H1 (cell line): ENCODE data around the gene NAA50. TPM values are rescaled to one million over a fixed set of nuclear protein-coding genes. Genes with fewer than 3 reads are reported as not detected.

ENCODE experiments used
- CTCF ChIA-PET: fragments of 300-600 bp; sonication (Branson Sonifier 250); formaldehyde crosslinking; loops from one replicate; lab custom pipeline; 2021; ENCODE audit not compliant: partially characterized antibody; lab: Charles Lee
- POLR2A ChIA-PET: fragments of 300-600 bp; sonication (Branson Sonifier 250); formaldehyde crosslinking; loops from one replicate; lab custom pipeline; 2021; ENCODE audit warnings: inconsistent platforms; ENCODE audit not compliant: partially characterized antibody; lab: Charles Lee
- DNase-seq, 2 experiments: peaks; one replicate each; pipeline versions ENCODE4 v3.0.0 to v3.0.0-alpha.2; 2010 to 2022; ENCODE audit warnings: low spot score in 2 of 2, low read depth in 1 of 2, mixed read lengths in 1 of 2
- FAIRE-seq: peaks from 2 replicates; lab custom pipeline; 2011; peaks lifted over from hg19 to GRCh38; lab: Jason Lieb, UNC
- H2AFZ ChIP-seq: 2 replicates; pipeline ENCODE4 v1.8.1; 2012; ENCODE audit warnings: low read length, inconsistent platforms
- H2AK5ac ChIP-seq: 2 replicates; pipeline ENCODE4 v1.6.1; 2013; ENCODE audit warnings: low read depth, low read length
- H2BK120ac ChIP-seq: replicated peaks from 2 replicates; pipeline ENCODE3; 2013; ENCODE audit warnings: low read depth, low read length, inconsistent platforms
- H2BK12ac ChIP-seq: 2 replicates; pipeline ENCODE4 v1.6.1; 2013; ENCODE audit warnings: low read depth, low read length
- H2BK15ac ChIP-seq: 2 replicates; pipeline ENCODE4 v1.6.1; 2013; ENCODE audit warnings: low read length
- H2BK20ac ChIP-seq: 2 replicates; pipeline ENCODE4 v1.6.1; 2013; ENCODE audit warnings: low read length
- H2BK5ac ChIP-seq: 2 replicates; pipeline ENCODE4 v1.6.1; 2013; ENCODE audit warnings: low read depth, low read length
- H3K14ac ChIP-seq: 2 replicates; pipeline ENCODE4 v1.6.1; 2013; ENCODE audit warnings: inconsistent platforms; ENCODE audit not compliant: insufficient read length
- H3K18ac ChIP-seq: 2 replicates; pipeline ENCODE4 v1.6.1; 2013; ENCODE audit warnings: low read length; ENCODE audit errors: extremely low read depth
- H3K23ac ChIP-seq: 2 replicates; pipeline ENCODE4 v1.6.1; 2013; ENCODE audit warnings: inconsistent platforms; ENCODE audit not compliant: insufficient read length
- H3K23me2 ChIP-seq: 2 replicates; pipeline ENCODE4 v1.6.1; 2013; ENCODE audit warnings: low read depth, low read length
- H3K27ac ChIP-seq: 2 replicates; pipeline ENCODE4 v1.6.1; 2011; ENCODE audit warnings: low read depth, low read length, inconsistent platforms
- H3K27me3 ChIP-seq, 4 experiments: replicated peaks in 1 of 4; 1 replicate in 1 of 4; 2 replicates in 3 of 4; pipeline versions ENCODE4 v1.6.1 to v1.8.1; 2011 to 2013; ENCODE audit warnings: low read length in 3 of 4, mild to moderate bottlenecking in 3 of 4, inconsistent platforms in 2 of 4, mixed read lengths in 2 of 4, moderate library complexity in 1 of 4; ENCODE audit not compliant: control insufficient read depth in 3 of 4, insufficient read depth in 3 of 4; ENCODE audit errors: extremely low read depth in 1 of 4
- H3K36me3 ChIP-seq, 4 experiments: 2 replicates each; pipeline versions ENCODE4 v1.6.1 to v1.8.1; 2011 to 2013; ENCODE audit warnings: mild to moderate bottlenecking in 4 of 4, low read length in 3 of 4, moderate library complexity in 2 of 4, control low read depth in 1 of 4, inconsistent platforms in 1 of 4; ENCODE audit not compliant: insufficient read depth in 4 of 4, control insufficient read depth in 2 of 4
- H3K4ac ChIP-seq: replicated peaks from 2 replicates; pipeline ENCODE3; 2013; ENCODE audit warnings: low read length, low read depth, mixed read lengths, inconsistent platforms; ENCODE audit not compliant: insufficient read length
- H3K4me1 ChIP-seq, 4 experiments: replicated peaks in 1 of 4; 1 replicate in 1 of 4; 2 replicates in 3 of 4; pipeline versions ENCODE4 v1.6.1 to v1.8.1; 2011 to 2013; ENCODE audit warnings: low read length in 3 of 4, inconsistent platforms in 2 of 4, mixed read lengths in 1 of 4; ENCODE audit not compliant: insufficient read depth in 4 of 4, control insufficient read depth in 3 of 4
- H3K4me2 ChIP-seq, 2 experiments: 2 replicates each; pipeline versions ENCODE4 v1.6.1 to v1.8.1; 2011 to 2013; ENCODE audit warnings: low read depth in 2 of 2, low read length in 2 of 2, control low read depth in 1 of 2, inconsistent platforms in 1 of 2, mild to moderate bottlenecking in 1 of 2; ENCODE audit not compliant: insufficient read depth in 1 of 2
- H3K4me3 ChIP-seq, 4 experiments: fragments of 200-600, 300-600 bp in 1 of 4; sonication (generic), shearing (Covaris generic), sonication (Bioruptor Twin) in 1 of 4; 2 replicates each; pipeline versions ENCODE4 v1.5.1 to v1.8.1; 2011 to 2016; ENCODE audit warnings: low read length in 4 of 4, low read depth in 3 of 4, control low read depth in 2 of 4, inconsistent platforms in 2 of 4, mild to moderate bottlenecking in 2 of 4, mixed read lengths in 1 of 4, moderate library complexity in 1 of 4; ENCODE audit not compliant: insufficient read depth in 2 of 4; ENCODE audit errors: extremely low read depth in 1 of 4
- H3K56ac ChIP-seq: replicated peaks from 2 replicates; pipeline ENCODE3; 2013; ENCODE audit warnings: low read depth, mild to moderate bottlenecking, mixed read lengths, low read length, inconsistent platforms; ENCODE audit not compliant: insufficient read length
- H3K79me1 ChIP-seq: 2 replicates; pipeline ENCODE4 v1.6.1; 2013; ENCODE audit warnings: low read depth, low read length, control low read depth
- H3K79me2 ChIP-seq, 2 experiments: 2 replicates each; pipeline versions ENCODE4 v1.6.1 to v1.8.1; 2012 to 2013; ENCODE audit warnings: low read length in 2 of 2, mild to moderate bottlenecking in 2 of 2, inconsistent platforms in 1 of 2; ENCODE audit not compliant: insufficient read depth in 2 of 2, control insufficient read depth in 1 of 2
- H3K9ac ChIP-seq, 4 experiments: replicated peaks in 1 of 4; 1 replicate in 1 of 4; 2 replicates in 3 of 4; pipeline versions ENCODE4 v1.6.1 to v1.8.1; 2011 to 2013; ENCODE audit warnings: low read depth in 3 of 4, low read length in 3 of 4, control low read depth in 2 of 4, mild to moderate bottlenecking in 2 of 4, moderate library complexity in 2 of 4, inconsistent platforms in 1 of 4; ENCODE audit errors: extremely low read depth in 1 of 4
- H3K9me3 ChIP-seq, 2 experiments: 2 replicates each; pipeline versions ENCODE4 v1.6.1 to v1.8.1; 2012 to 2013; ENCODE audit warnings: mild to moderate bottlenecking in 2 of 2, moderate library complexity in 2 of 2, control low read depth in 1 of 2, inconsistent platforms in 1 of 2, low read depth in 1 of 2, low read length in 1 of 2, mixed read lengths in 1 of 2; ENCODE audit not compliant: insufficient read depth in 2 of 2
- H4K20me1 ChIP-seq, 2 experiments: replicated peaks in 1 of 2; 2 replicates each; pipeline versions ENCODE3 to v1.8.1; 2011 to 2013; ENCODE audit warnings: inconsistent platforms in 2 of 2, low read length in 2 of 2, mild to moderate bottlenecking in 1 of 2; ENCODE audit not compliant: insufficient read depth in 2 of 2, control insufficient read depth in 1 of 2
- H4K5ac ChIP-seq: 2 replicates; pipeline ENCODE4 v1.6.1; 2013; ENCODE audit warnings: low read length, low read depth, mixed read lengths, inconsistent platforms; ENCODE audit not compliant: insufficient read length
- H4K8ac ChIP-seq: 2 replicates; pipeline ENCODE4 v1.8.0; 2013; ENCODE audit warnings: mild to moderate bottlenecking, moderate library complexity, low read length, inconsistent platforms; ENCODE audit not compliant: insufficient read depth; ENCODE audit errors: extremely low read depth
- H4K91ac ChIP-seq: replicated peaks from 2 replicates; pipeline ENCODE3; 2013; ENCODE audit warnings: low read length, mixed read lengths, inconsistent platforms; ENCODE audit not compliant: insufficient read length
- HDAC2 ChIP-seq, 2 experiments: fragments of 300-600 bp in 1 of 2; sonication (generic) in 1 of 2; IDR thresholded peaks; 2 replicates each; pipeline ENCODE4 v1.6.1; 2011 to 2012; ENCODE audit warnings: low read depth in 2 of 2, low read length in 2 of 2, mild to moderate bottlenecking in 2 of 2, moderate library complexity in 2 of 2, borderline replicate concordance in 1 of 2, inconsistent platforms in 1 of 2
- KDM5A ChIP-seq: fragments of 200-600 bp; IDR thresholded peaks from 2 replicates; pipeline ENCODE4 v1.7.1; 2012; ENCODE audit warnings: mild to moderate bottlenecking, low read length, inconsistent platforms, mixed read lengths
- POLR2A ChIP-seq, 2 experiments: IDR thresholded peaks; 1 replicate in 1 of 2; 2 replicates in 1 of 2; pipeline ENCODE4 v1.6.1; 2011; ENCODE audit warnings: low read depth in 2 of 2, low read length in 2 of 2, mild to moderate bottlenecking in 2 of 2; ENCODE audit errors: control extremely low read depth in 1 of 2
- RNF2 ChIP-seq: fragments of 200-900, 300-1000 bp; sonication (generic); IDR thresholded peaks from 2 replicates; pipeline ENCODE4 v1.7.1; 2016; ENCODE audit warnings: borderline replicate concordance, low read depth, mild to moderate bottlenecking, antibody characterized with exemption, low read length; ENCODE audit not compliant: poor library complexity, severe bottlenecking; ENCODE audit errors: missing control alignments
- SIRT6 ChIP-seq: IDR thresholded peaks from one replicate; pipeline ENCODE4 v1.7.1; 2012; ENCODE audit warnings: low read length, inconsistent platforms
- SP2 ChIP-seq: IDR thresholded peaks from 2 replicates; pipeline ENCODE4 v1.6.1; 2012; ENCODE audit warnings: mild to moderate bottlenecking, low read length, inconsistent platforms
- WGBS, 2 experiments: shearing (Covaris generic) in 1 of 2; methylation state at CpG; one replicate each; pipeline versions ENCODE4 v1.1.6 to v1.1.7; 2013 to 2015; ENCODE audit warnings: low lambda C conversion rate in 2 of 2, mixed read lengths in 2 of 2, inconsistent platforms in 1 of 2, low coverage in 1 of 2, missing lambda C conversion rate in 1 of 2; ENCODE audit not compliant: insufficient replicate concordance in 2 of 2, insufficient coverage in 1 of 2, insufficient read length in 1 of 2; ENCODE audit errors: extremely low coverage in 1 of 2, missing lambda C conversion rate in 1 of 2; 5-methylcytosine and 5-hydroxymethylcytosine counted together
- polyA plus RNA-seq, 7 experiments: library from polyadenylated mRNA; depleted of rRNA in 3 of 7; stranded (reverse) in 5 of 7; unstranded in 2 of 7; fragments of >200 nt in 5 of 7; fragments of 200-250 nt in 2 of 7; gene quantifications; 1 replicate in 5 of 7; 2 replicates in 1 of 7; 4 replicates in 1 of 7; pipeline versions ENCODE4 v1.2.1 to v1.2.3, GENCODE V29; 2011 to 2013; ENCODE audit warnings: missing spikeins in 2 of 7, mixed read lengths in 2 of 7
- total RNA-seq: library from RNA; stranded (reverse); fragmentation: NEBNext Ultra II Directional; extraction: Animal tissue kit (Norgen Biotek cat#: 25700); gene quantifications from 2 replicates; pipeline ENCODE4 v1.2.1, GENCODE V29; 2021

Gene NAA50
- total and polyA plus RNA-seq, 2 of the 8 experiments (the other 6 are each of a cell fraction or from before 2014, with no cell fraction given): 46.6 to 231 TPM

GRCh38 chr3:113712129-113712528 lies 33.9 kb downstream of the NAA50 start:
- no peak overlapping the region for H2BK15ac ChIP-seq
- no peak overlapping the region for H3K18ac ChIP-seq
- no peak overlapping the region for H2BK120ac ChIP-seq
- no peak overlapping the region for H3K9ac ChIP-seq
- ChIA-PET POLR2A (interaction anchor here (0.6 to 1.1 kb wide), 2 partner anchors 13 to 15 kb away, joined by 3 to 5 read pairs; no protein-coding TSS in a partner anchor), CTCF (interaction anchor here (1.1 to 1.3 kb wide), 2 partner anchors 13 to 33 kb away, joined by 3 to 5 read pairs; no protein-coding TSS in a partner anchor)
- no peaks in the 10 kb centered on the region for H3K4me1 ChIP-seq
- no peaks in the 10 kb centered on the region for H3K79me2 ChIP-seq
- no peak overlapping the region for H2AFZ ChIP-seq
- H3K4me2 ChIP-seq: no peak overlapping the region
- peaks cover 0 to 7% (median 0%) of the 10 kb centered on the region in 4 experiments; a peak in 1 of 8 replicates for H3K36me3 ChIP-seq
- no peak overlapping the region for H3K4me3 ChIP-seq
- 74% methylated on average over 3 of the region's 3 CpGs; no CpG with 5 or more reads in 1 of the 2 experiments for WGBS, 2 experiments
- no peaks in the 10 kb centered on the region for H4K20me1 ChIP-seq
- no peak overlapping the region for H3K56ac ChIP-seq
- no peak overlapping the region for H3K27ac ChIP-seq
- TF ChIP-seq SIRT6 (no peak), RNF2 (no peak), HDAC2 (IDR thresholded peaks at IDR 0.05; ENCODE audit: borderline replicate concordance in 1 of 2, low read depth in 2 of 2, low read length in 2 of 2) (no peak), POLR2A (IDR thresholded peaks at IDR 0.05; ENCODE audit: control extremely low read depth in 1 of 2, low read depth in 2 of 2, low read length in 2 of 2) (no peak), KDM5A (no peak), SP2 (no peak)
- FAIRE-seq: no peak
- H2BK5ac ChIP-seq: no peak overlapping the region
- H3K4ac ChIP-seq: no peak overlapping the region
- no peak overlapping the region for H2BK20ac ChIP-seq
- H3K23ac ChIP-seq: no peak overlapping the region
- H4K8ac ChIP-seq: no peak overlapping the region
- H2AK5ac ChIP-seq: no peak overlapping the region
- no peak for DNase-seq
- H3K9me3 ChIP-seq: no peaks in the 10 kb centered on the region
- peaks cover 0 to 1% (median 0%) of the 10 kb centered on the region in 4 experiments; a peak in 1 of 7 replicates for H3K27me3 ChIP-seq
- H3K23me2 ChIP-seq: no peaks in the 10 kb centered on the region
- no peak overlapping the region for H4K91ac ChIP-seq
- H4K5ac ChIP-seq: no peak overlapping the region
- H3K14ac ChIP-seq: no peak overlapping the region
- no peaks in the 10 kb centered on the region for H3K79me1 ChIP-seq
- H2BK12ac ChIP-seq: no peak overlapping the region
